Kidney (tissue), 14 donors: ENCODE data around the gene CLRN3. TPM values are rescaled to one million over a fixed set of nuclear protein-coding genes. Genes with fewer than 3 reads are reported as not detected.

Source experiments
- DNase-seq, 5 donors: peaks; one replicate each; pipeline ENCODE4 v3.0.0-alpha.2; 2013 to 2020
- FAIRE-seq: peaks from 2 replicates; lab custom pipeline; 2012; peaks lifted over from hg19 to GRCh38; lab: Jason Lieb, UNC
- H3K27ac ChIP-seq, 2 donors: one replicate each; pipeline ENCODE4 v1.7.0; 2013; ENCODE audit warnings: low read depth in 2 of 2, low read length in 2 of 2, inconsistent platforms in 1 of 2
- H3K27me3 ChIP-seq: one replicate; pipeline ENCODE4 v1.7.1; 2013; ENCODE audit warnings: low read length, inconsistent platforms; ENCODE audit not compliant: control insufficient read depth, insufficient read depth
- H3K36me3 ChIP-seq, 3 donors: one replicate each; pipeline versions ENCODE4 v1.7.0 to v1.7.1; 2013; ENCODE audit warnings: low read length in 3 of 3, control low read depth in 1 of 3, inconsistent platforms in 1 of 3; ENCODE audit not compliant: insufficient read depth in 3 of 3, control insufficient read depth in 2 of 3
- H3K4me1 ChIP-seq, 3 donors: one replicate each; pipeline versions ENCODE4 v1.7.0 to v1.7.1; 2013; ENCODE audit warnings: low read length in 3 of 3, inconsistent platforms in 1 of 3, low read depth in 1 of 3; ENCODE audit not compliant: control insufficient read depth in 2 of 3, insufficient read depth in 2 of 3
- H3K4me3 ChIP-seq, 3 donors: one replicate each; pipeline versions ENCODE4 v1.7.0 to v1.8.1; 2013; ENCODE audit warnings: low read length in 3 of 3, control low read depth in 1 of 3, inconsistent platforms in 1 of 3
- H3K9ac ChIP-seq, 3 donors: one replicate each; pipeline versions ENCODE4 v1.7.0 to v1.7.1; 2013; ENCODE audit warnings: low read length in 3 of 3, control low read depth in 1 of 3, inconsistent platforms in 1 of 3
- H3K9me3 ChIP-seq, 3 donors: one replicate each; pipeline versions ENCODE4 v1.7.0 to v1.7.1; 2013; ENCODE audit warnings: low read length in 3 of 3, control low read depth in 1 of 3, inconsistent platforms in 1 of 3; ENCODE audit not compliant: control insufficient read depth in 2 of 3, insufficient read depth in 1 of 3
- intact Hi-C: fragments of 100-400 bp; cut with DNase I; formaldehyde crosslinking; loops from one replicate; pipeline ENCODE4 v1.11.1; 2022
- polyA plus RNA-seq: library from polyadenylated mRNA; stranded (reverse); fragments of 350-450 nt; fragmentation: Illumina TruSeq; extraction: RNeasy Lipid Tissue Mini Kit (QIAGEN cat#74804); gene quantifications from one replicate; pipeline ENCODE4 v1.2.3, GENCODE V29; 2014; ENCODE audit warnings: low read depth, low replicate concordance; ENCODE audit not compliant: insufficient read depth
- total RNA-seq: library from RNA; stranded (reverse); fragmentation: NEBNext Ultra II Directional; extraction: Animal tissue kit (Norgen Biotek cat#: 25700); gene quantifications from one replicate; pipeline ENCODE4 v1.2.1, GENCODE V29; 2021
- TF ChIP-seq, protein P1 (sequence below): IDR thresholded peaks from 3 replicates; pipeline ENCODE4 v1.5.1; 2012; ENCODE audit warnings: mild to moderate bottlenecking, moderate library complexity, borderline replicate concordance; ENCODE audit not compliant: insufficient read depth; ENCODE audit errors: extremely low read depth
- donor health status: control.
- donor health status: control.
- donor health status: control.
- donor health status: control.
- donor health status: control.
- donor health status: DM: yes; HTN: yes; CAD: no.
- donor health status: Normal renal cell carcinoma (clear cell type).

Gene CLRN3
- total and polyA plus RNA-seq, 2 donors from 2014 or later: 9.4 to 42.1 TPM

DNA sequence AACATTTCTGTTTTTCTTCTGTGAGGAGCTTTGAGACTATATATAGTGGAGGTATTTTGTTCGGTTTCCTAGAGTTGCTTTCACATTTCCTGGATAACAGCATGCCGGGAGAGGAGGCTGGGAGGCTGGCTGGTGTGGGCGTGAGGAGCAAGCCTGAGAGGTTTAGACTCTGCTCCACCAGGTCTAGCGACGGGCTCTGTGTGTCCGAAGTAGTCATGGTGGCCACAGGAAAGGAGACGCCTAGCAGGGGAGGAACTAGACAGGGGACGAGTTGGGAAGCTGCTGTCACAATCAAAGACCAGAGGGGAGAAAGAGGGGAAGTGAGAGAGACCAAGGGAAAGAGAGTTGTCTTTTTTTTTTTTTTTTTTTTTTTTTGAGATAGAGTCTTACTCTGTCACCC is 33.7 kb upstream of the CLRN3 start:
- H3K9ac ChIP-seq: no peak overlapping the region
- H3K4me1 ChIP-seq: peaks cover 0 to 2% (median 0%) of the 10 kb centered on the region in 3 donors
- intact Hi-C loops: no loop called here
- FAIRE-seq: no peak
- H3K36me3 ChIP-seq: no peaks in the 10 kb centered on the region
- H3K27me3 ChIP-seq: no peaks in the 10 kb centered on the region
- no peaks in the 10 kb centered on the region for H3K9me3 ChIP-seq
- DNase-seq: no peak
- H3K4me3 ChIP-seq: no peak overlapping the region
- TF ChIP-seq, protein P1, sequence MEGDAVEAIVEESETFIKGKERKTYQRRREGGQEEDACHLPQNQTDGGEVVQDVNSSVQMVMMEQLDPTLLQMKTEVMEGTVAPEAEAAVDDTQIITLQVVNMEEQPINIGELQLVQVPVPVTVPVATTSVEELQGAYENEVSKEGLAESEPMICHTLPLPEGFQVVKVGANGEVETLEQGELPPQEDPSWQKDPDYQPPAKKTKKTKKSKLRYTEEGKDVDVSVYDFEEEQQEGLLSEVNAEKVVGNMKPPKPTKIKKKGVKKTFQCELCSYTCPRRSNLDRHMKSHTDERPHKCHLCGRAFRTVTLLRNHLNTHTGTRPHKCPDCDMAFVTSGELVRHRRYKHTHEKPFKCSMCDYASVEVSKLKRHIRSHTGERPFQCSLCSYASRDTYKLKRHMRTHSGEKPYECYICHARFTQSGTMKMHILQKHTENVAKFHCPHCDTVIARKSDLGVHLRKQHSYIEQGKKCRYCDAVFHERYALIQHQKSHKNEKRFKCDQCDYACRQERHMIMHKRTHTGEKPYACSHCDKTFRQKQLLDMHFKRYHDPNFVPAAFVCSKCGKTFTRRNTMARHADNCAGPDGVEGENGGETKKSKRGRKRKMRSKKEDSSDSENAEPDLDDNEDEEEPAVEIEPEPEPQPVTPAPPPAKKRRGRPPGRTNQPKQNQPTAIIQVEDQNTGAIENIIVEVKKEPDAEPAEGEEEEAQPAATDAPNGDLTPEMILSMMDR: no peak
- no peak overlapping the region for H3K27ac ChIP-seq

DNA sequence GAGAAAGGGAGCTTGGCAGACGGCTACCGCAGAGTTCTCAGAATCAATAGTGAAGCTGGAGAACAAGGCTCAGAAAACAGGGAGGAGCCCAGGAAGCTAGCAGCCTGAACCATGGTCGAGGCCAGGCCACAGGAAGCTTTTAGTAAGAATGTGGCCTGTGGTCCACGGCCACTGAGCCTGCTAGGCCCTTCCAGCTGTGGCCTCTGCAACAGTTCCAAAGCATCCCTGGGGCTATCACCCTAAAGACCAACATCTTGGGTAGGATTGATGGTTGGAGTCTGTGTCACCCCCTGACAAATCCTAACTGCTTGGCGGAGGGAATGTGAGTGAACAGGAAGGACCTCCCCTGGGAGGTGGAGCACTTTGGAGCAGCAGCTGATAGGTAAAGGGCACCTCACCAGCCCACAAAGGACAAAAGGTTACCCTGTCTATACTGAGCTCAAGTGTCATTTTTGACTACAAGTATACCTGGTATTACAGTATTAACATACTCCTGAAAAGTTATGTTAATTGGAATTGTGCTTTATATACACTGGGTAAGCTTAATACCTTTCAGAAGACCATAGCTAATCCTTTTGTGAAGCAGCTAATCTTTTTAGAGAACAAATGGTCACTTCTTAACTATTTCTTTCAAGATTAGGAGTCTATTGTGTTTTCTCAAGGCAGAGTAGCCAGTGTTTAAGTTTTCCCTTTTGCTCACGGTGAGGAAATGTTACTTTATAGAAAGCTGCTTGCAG is 32.9 kb upstream of the CLRN3 start:
- no peak for FAIRE-seq

DNA sequence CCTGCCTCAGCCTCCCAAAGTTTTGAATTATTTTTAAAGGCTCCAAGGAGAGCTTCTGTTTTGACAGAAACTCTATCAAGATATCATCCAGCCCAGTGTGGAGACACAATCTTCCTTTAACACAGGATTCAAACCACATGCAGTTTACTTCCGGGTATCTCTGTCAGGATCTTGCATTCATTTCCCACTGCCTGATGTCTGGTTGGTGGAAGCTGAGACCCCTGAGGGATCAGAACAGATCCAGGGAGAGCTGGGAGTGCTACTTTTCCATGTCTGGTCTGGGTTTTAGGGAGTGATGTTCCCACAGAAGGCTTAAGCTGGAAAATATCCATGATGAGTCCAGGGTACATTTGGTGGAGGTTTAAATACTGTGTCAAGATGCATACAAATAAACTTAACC is 30.9 kb upstream of the CLRN3 start:
- H3K27ac ChIP-seq: no peak overlapping the region
- DNase-seq: no peak
- no peak overlapping the region for H3K9ac ChIP-seq
- no peaks in the 10 kb centered on the region for H3K27me3 ChIP-seq
- intact Hi-C loops: no loop called here
- peaks cover 0 to 11% (median 0%) of the 10 kb centered on the region in 3 donors for H3K4me1 ChIP-seq
- H3K36me3 ChIP-seq: no peaks in the 10 kb centered on the region
- TF ChIP-seq, protein P1: no peak
- FAIRE-seq: no peak
- H3K9me3 ChIP-seq: no peaks in the 10 kb centered on the region
- H3K4me3 ChIP-seq: no peak overlapping the region

More for the DNA sequence above, 32.9 kb upstream of the CLRN3 start:
- H3K27me3 ChIP-seq: no peaks in the 10 kb centered on the region
- no peak overlapping the region for H3K4me3 ChIP-seq
- intact Hi-C loops: no loop called here
- peaks cover 0 to 2% (median 0%) of the 10 kb centered on the region in 3 donors for H3K4me1 ChIP-seq
- H3K9ac ChIP-seq: no peak overlapping the region
- DNase-seq: no peak
- no peaks in the 10 kb centered on the region for H3K36me3 ChIP-seq
- TF ChIP-seq, protein P1: no peak
- H3K27ac ChIP-seq: no peak overlapping the region
- H3K9me3 ChIP-seq: no peaks in the 10 kb centered on the region
